GM18951 (cell line): ENCODE results near the gene OSM.
A peak's percentile ranks its signal among the peaks of the same experiment; 100 is the strongest.

Experiments
- POLR2A ChIP-seq: IDR thresholded peaks from 4 replicates; pipeline ENCODE4 v1.6.1; 2011; ENCODE audit warnings: mild to moderate bottlenecking; ENCODE audit not compliant: insufficient read length, insufficient read depth; ENCODE audit errors: extremely low read depth
- in situ Hi-C: fragments of 300-500 bp; cut with MboI; formaldehyde crosslinking; loops from one replicate; pipeline ENCODE4 v1.12.0; 2022; ENCODE audit warnings: low sequenced_read_pairs, mixed read lengths, inconsistent platforms; ENCODE audit not compliant: unreplicated experiment

Gene OSM

DNA sequence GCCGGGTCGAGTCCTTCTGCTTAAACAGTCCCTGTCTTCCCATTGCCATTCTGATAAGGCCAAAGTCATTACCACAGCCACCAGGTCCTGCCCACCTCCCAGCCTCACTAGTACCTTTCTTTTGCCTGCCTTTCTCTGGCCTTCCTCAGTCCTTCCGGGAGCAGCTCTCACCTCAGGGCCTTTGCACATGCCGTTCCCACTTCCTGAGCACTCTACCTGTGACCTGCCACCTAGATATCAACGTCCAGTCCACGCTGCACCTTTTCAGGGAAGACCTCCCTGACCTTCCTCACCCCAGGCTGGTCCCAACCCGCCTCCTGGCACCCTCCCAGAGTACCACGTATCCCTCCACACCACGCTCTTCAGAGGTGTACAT lies 7.8 kb upstream of the OSM start:
- TF ChIP-seq POLR2A, result no peak
- in situ Hi-C loops, result no loop called here

- in situ Hi-C loops, result no loop called here
- no peak for TF ChIP-seq POLR2A
These were observed 7.2 kb upstream of the OSM start for GRCh38 chr22:30273711-30274436.

DNA sequence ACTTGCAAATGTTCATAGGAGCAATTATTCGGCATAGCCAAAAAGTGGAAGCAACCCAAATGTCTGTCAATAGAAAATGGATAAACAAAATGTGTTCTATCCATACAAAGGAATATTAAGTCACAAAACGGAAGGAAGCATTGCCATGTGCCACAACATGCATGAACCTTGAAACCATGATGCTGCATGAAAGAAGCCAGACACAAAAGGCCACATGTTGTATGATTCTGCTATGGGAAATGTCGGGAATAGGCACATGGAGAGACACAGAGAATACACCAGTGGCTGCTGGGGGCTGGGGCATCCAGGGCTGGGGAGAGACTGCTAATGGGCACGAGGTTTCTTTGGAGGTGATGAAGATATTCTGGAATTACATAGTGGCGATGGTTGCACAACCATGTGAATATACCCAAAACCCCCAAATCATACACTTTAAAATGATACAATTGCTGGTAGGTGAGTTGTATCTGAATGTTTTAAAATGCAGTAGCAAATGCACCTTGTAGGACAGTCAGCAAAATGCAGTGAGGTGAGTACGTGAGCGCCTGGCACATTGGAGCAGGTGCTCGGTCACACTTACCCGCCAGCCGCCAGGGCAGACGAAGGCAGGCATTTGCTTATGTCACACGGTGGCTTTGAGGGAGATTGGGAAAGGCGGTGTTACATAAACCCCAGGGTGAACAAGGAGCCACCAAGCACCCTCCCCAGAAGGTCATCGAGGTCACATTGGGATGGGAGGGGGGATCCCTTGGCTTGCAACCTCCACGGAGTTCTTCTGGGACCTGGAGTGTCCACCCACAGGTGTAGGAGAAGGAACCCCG lies 6.3 kb upstream of the OSM start:
- in situ Hi-C loops, result no loop called here
- TF ChIP-seq POLR2A, result no peak

DNA sequence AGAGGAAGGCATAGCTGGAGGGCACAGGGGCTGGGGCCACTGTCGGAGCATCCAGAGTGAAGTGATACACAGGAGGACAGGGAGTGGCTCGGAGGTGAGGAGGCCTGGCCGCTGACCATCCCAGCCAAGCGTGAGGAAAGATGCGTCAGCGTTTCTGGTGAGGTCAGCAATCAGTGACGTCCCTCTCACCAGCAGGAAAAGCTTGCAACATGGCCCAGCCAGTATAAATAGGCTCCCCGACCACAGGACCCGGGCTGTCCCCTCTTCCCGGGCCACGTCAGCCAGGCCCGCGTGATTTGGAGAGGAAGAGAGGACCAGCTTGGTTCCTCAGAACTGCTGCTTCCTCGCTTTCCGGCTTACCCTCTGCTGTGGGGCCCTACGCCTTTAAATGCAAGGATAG lies 4.2 kb upstream of the OSM start:
- TF ChIP-seq POLR2A, result no peak
- in situ Hi-C loops, result no loop called here

DNA sequence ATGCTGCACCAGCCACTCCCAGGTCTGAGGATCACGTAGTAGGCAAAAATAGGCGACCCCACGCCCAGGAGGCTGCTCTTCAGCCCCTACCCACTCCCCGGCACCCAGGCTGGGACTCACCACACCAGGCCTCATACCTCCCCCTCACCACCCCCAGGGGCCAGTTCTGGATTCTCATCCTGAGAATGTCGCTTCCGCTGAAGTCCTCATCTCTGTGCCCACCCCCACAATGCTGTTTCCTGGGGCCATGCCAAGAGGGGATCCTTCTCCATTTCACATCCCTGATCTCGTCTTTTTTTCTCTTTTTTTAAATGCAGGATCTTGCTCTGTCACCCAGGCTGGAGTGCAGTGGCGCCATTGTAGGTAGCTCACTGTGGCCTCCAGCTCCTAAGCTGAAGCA lies 1.7 kb upstream of the OSM start:
- no peak for TF ChIP-seq POLR2A
- in situ Hi-C loops, result loop anchor here (10.0 kb wide), 1 partner anchor 116 kb away; the partner anchor contains the start of gene RNF215

DNA sequence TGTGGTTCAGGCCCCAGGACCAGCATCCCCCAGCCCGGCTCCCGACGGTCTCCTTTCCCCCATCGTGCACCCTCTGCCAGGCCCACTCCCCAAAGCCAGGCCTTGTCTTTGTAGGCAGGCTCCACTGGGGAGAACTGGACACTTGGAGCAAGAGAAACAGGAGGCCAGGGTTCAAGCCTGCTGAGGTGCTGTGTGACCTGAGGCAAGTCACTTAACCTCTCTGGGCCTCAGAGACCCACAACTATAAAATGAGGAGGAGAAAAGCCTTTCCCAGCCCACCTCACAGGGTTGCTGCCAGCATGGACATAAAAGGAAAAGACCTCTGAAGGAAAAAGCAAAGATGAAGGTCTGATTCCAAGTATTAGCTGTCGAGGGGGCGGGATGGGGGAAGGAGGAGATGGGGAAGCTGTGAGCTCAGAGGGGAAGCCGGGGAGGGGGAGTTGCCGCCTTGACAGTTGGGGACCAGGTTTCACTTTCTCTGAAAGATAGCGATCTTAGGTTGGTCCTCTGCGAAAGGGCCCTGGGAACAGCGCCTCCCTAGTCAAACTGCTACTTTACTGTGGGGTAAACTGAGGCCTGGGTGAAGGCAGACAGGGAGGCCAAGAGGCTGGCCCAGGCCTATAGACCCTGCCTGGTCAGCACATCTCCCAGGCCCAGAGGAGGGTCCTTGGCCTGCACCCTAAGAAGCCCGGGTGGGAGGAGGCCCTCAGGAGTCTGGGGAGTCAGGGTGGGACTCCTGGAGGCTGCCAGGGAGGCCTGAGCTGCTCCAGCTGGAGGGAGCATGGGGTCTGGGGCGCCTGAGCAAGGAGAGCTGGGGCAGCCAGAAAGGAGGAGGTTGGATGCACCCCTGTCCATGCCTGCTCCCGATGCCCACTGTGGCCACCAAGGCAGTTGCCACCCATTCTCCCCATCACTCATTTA lies 991 bp upstream of the OSM start:
- in situ Hi-C loops, result loop anchor here (10.0 kb wide), 1 partner anchor 117 kb away; the partner anchor contains the start of gene RNF215
- TF ChIP-seq POLR2A, result no peak

GRCh38 chr22:30265823-30266444 lies 717 bp downstream of the OSM start:
- peak; percentile 80 for TF ChIP-seq POLR2A
- in situ Hi-C loops, result loop anchor here (10.0 kb wide), 1 partner anchor 119 kb away; the partner anchor contains the start of gene RNF215

- no peak for TF ChIP-seq POLR2A
- in situ Hi-C loops, result loop anchor here (10.0 kb wide), 1 partner anchor 120 kb away; the partner anchor contains the start of gene RNF215
These were observed 1.4 kb downstream of the OSM start for GRCh38 chr22:30265131-30265720.

DNA sequence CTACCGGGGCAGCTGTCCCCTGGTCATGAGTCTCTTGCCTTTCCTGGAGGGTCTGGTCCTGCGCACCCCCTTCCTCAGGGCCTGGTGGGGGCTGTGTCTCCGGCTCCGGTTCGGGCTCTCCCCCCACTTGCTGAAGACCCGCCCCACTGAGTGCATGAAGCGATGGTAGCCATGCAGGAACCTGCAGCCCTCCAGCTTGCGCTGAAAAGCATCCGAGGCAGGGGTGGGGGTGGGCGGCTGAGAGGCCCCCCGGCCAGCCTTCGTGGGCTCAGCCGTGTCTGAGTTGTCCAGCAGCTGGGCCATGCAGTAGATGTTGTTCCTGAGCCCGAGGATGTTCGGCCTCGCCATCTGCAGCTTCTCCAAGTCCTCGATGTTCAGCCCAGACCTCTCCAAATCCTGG lies 2.8 kb downstream of the OSM start:
- no peak for TF ChIP-seq POLR2A
- in situ Hi-C loops, result loop anchor here (10.0 kb wide), 1 partner anchor 121 kb away; the partner anchor contains the start of gene RNF215

DNA sequence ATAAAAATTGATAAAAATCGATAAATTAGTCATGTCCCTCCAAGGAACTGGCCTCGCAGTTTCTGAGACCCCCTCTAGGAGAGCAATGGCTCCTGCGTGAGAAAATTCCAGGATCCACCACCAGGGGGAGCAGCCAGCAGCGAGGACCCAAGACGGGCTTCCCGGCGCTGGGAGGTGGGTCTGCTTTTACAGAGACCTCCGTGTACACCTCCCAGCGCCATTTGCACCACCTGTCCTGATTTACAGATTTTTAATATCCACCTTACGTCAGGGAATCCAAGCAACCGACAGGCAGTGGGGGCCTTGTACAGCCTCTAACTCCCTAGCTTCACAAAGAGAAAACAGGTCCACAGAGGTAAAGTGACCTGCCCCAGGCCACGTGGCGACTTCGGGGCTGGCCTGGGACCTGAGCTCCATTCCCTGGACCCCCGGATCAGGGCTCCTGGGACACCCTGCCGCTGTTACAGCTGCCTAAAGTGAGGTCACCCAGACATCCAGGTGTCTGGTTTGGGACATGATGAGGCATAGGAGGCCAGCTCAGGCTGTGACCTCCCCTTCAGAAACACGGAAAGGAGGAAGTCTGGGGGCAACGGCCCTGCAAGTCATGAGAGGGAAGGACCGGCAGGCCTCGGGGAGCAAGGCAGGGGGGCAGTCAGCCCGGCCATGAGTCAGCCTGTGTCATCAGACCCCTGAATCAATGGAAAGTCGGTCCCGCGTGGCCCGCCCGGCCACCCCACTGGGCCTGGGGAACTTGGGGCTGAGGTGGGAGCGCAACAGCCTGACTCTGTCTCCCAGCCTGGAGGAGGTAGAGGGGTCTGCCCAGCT lies 3.5 kb downstream of the OSM start:
- in situ Hi-C loops, result loop anchor here (10.0 kb wide), 1 partner anchor 122 kb away; the partner anchor contains the start of gene RNF215
- no peak for TF ChIP-seq POLR2A

DNA sequence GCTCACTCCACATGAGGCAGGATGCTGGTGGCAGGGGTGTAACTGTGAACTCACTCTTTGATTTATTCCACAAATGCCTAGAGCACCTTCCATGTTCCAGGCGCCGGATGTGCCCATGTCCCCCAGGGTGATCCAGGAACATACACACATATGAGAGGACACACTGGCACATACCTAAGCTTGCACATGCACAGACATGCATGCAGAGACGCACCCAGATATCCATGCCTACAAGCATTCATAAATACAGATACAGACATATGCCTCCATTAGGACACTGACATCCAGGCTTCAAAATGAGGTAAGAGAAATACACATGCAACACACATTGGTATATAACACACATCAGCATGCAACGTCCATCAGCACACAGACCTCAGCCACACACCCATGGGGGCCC lies 4.5 kb downstream of the OSM start:
- TF ChIP-seq POLR2A, result no peak
- in situ Hi-C loops, result loop anchor here (10.0 kb wide), 1 partner anchor 123 kb away; the partner anchor contains the start of gene RNF215
